PFSK-1 (cell line): ENCODE data around the gene FAM32A.

Source experiments
- FOXP2 ChIP-seq: optimal IDR thresholded peaks from 2 replicates; pipeline ENCODE3; 2011; ENCODE audit warnings: borderline replicate concordance, control low read depth, inconsistent platforms; ENCODE audit not compliant: insufficient read depth; ENCODE audit errors: extremely low read length, extremely low read depth
- POLR2AphosphoS5 ChIP-seq: IDR thresholded peaks from 2 replicates; pipeline ENCODE4 v1.6.1; 2012; ENCODE audit warnings: low read depth, mild to moderate bottlenecking, control low read depth, low read length, moderate library complexity
- REST ChIP-seq, 2 experiments: IDR thresholded peaks; 2 replicates each; pipeline versions ENCODE4 v1.6.1 to v1.8.0; 2011 to 2012; ENCODE audit warnings: low read depth in 2 of 2, low read length in 2 of 2, control low read depth in 1 of 2, inconsistent platforms in 1 of 2, mild to moderate bottlenecking in 1 of 2, moderate library complexity in 1 of 2; ENCODE audit not compliant: insufficient read depth in 1 of 2
- SIN3A ChIP-seq: IDR thresholded peaks from 2 replicates; pipeline ENCODE4 v1.6.1; 2012; ENCODE audit warnings: mild to moderate bottlenecking, low read length, moderate library complexity, borderline replicate concordance; ENCODE audit not compliant: insufficient read depth
- TAF1 ChIP-seq: IDR thresholded peaks from 2 replicates; pipeline ENCODE4 v1.6.1; 2012; ENCODE audit warnings: low read length, control low read depth, borderline replicate concordance; ENCODE audit not compliant: insufficient read depth

The FAM32A gene

GRCh38 chr19:16223746-16224145 lies 38.5 kb downstream of the FAM32A start:
- no peak for TF ChIP-seq TAF1
- TF ChIP-seq SIN3A, result no peak
- no peak for TF ChIP-seq REST (IDR thresholded peaks at IDR 0.05; ENCODE audit: insufficient read depth in 1 of 2, low read depth in 2 of 2, low read length in 2 of 2)
- TF ChIP-seq FOXP2, result no peak
- no peak for TF ChIP-seq POLR2AphosphoS5

- TF ChIP-seq REST (IDR thresholded peaks at IDR 0.05; ENCODE audit: insufficient read depth in 1 of 2, low read depth in 2 of 2, low read length in 2 of 2), result no peak
- no peak for TF ChIP-seq TAF1
- no peak for TF ChIP-seq FOXP2
- TF ChIP-seq SIN3A, result no peak
- no peak for TF ChIP-seq POLR2AphosphoS5
These were observed 39.3 kb downstream of the FAM32A start for GRCh38 chr19:16224293-16225045.

- no peak for TF ChIP-seq SIN3A
- TF ChIP-seq POLR2AphosphoS5, result no peak
- no peak for TF ChIP-seq REST (IDR thresholded peaks at IDR 0.05; ENCODE audit: insufficient read depth in 1 of 2, low read depth in 2 of 2, low read length in 2 of 2)
- no peak for TF ChIP-seq TAF1
- TF ChIP-seq FOXP2, result no peak
These were observed 40.3 kb downstream of the FAM32A start for GRCh38 chr19:16225279-16226183.

GRCh38 chr19:16226184-16226591 lies 41.0 kb downstream of the FAM32A start:
- TF ChIP-seq POLR2AphosphoS5 (no peak), TAF1 (no peak), REST (IDR thresholded peaks at IDR 0.05; ENCODE audit: insufficient read depth in 1 of 2, low read depth in 2 of 2, low read length in 2 of 2) (no peak), FOXP2 (no peak), SIN3A (no peak)
